Vagina (tissue), 2 donors: ENCODE data around the gene CLIC6. TPM values are rescaled to one million over a fixed set of nuclear protein-coding genes. Genes with fewer than 3 reads are reported as not detected.

Experiments
- DNase-seq, 2 donors: peaks; one replicate each; pipeline ENCODE4 v3.0.0-alpha.2; 2017; ENCODE audit errors: extremely low spot score in 2 of 2
- H3K27ac ChIP-seq: fragments of 200-600 bp; sonication (generic); one replicate; pipeline ENCODE4 v1.5.1; 2019
- H3K27me3 ChIP-seq: fragments of 200-600 bp; sonication (generic); one replicate; pipeline ENCODE4 v1.5.1; 2019
- H3K36me3 ChIP-seq, 2 donors: fragments of 200-600 bp; sonication (generic); one replicate each; pipeline ENCODE4 v1.5.1; 2017 to 2019
- H3K4me1 ChIP-seq: fragments of 200-600 bp; sonication (generic); one replicate; pipeline ENCODE4 v1.5.1; 2019
- H3K4me3 ChIP-seq, 2 donors: fragments of 200-600 bp; sonication (generic); 1 replicate in 1 of 2; 2 replicates in 1 of 2; pipeline ENCODE4 v1.5.1; 2016 to 2019
- H3K9me3 ChIP-seq: fragments of 200-600 bp; sonication (generic); one replicate; pipeline ENCODE4 v1.5.1; 2019
- CTCF ChIP-seq, 3 experiments: fragments of 450-650 bp in 2 of 3; fragments of 200-600 bp in 1 of 3; sonication (generic) in 1 of 3; IDR thresholded peaks; one replicate each; pipeline ENCODE4 v1.5.1; 2017 to 2019; ENCODE audit warnings: antibody characterized with exemption in 3 of 3, mild to moderate bottlenecking in 2 of 3, moderate library complexity in 2 of 3
- POLR2A ChIP-seq, 2 donors: fragments of 450-650 bp; IDR thresholded peaks; one replicate each; pipeline ENCODE4 v1.6.1; 2017; ENCODE audit warnings: antibody characterized with exemption in 2 of 2, mild to moderate bottlenecking in 2 of 2, moderate library complexity in 2 of 2
- POLR2AphosphoS5 ChIP-seq, 2 donors: sonication (generic); formaldehyde crosslinking; IDR thresholded peaks; one replicate each; pipeline ENCODE4 v1.9.0; 2017; ENCODE audit warnings: antibody characterized with exemption in 2 of 2, mild to moderate bottlenecking in 2 of 2, low read depth in 1 of 2; ENCODE audit not compliant: insufficient read depth in 1 of 2
- intact Hi-C: fragments of 100-400 bp; cut with DNase I; formaldehyde crosslinking; loops from one replicate; pipeline ENCODE4 v1.15.1; 2023
- total RNA-seq: library from RNA; depleted of rRNA; stranded (reverse); fragments of >200 nt; gene quantifications from one replicate; pipeline ENCODE4 v1.2.3, GENCODE V29; 2016

CLIC6 gene
- total RNA-seq, 1 donor from 2014 or later, result 8.3 TPM

GRCh38 chr21:34697826-34698225, 29.0 kb downstream of the CLIC6 start:
- H3K9me3 ChIP-seq, result no peaks in the 10 kb centered on the region
- H3K27me3 ChIP-seq, result no peaks in the 10 kb centered on the region
- intact Hi-C loops, result no loop called here
- no peaks in the 10 kb centered on the region for H3K36me3 ChIP-seq
- no peak overlapping the region for H3K27ac ChIP-seq
- no peak overlapping the region for H3K4me3 ChIP-seq
- TF ChIP-seq POLR2AphosphoS5 (IDR thresholded peaks at IDR 0.05; ENCODE audit: insufficient read depth in 1 of 2, low read depth in 1 of 2) (no peak), CTCF (IDR thresholded peaks at IDR 0.05) (no peak), POLR2A (IDR thresholded peaks at IDR 0.05) (no peak)
- DNase-seq, result no peak
- peaks cover 5% of the 10 kb centered on the region for H3K4me1 ChIP-seq

GRCh38 chr21:34698270-34699015, 29.6 kb downstream of the CLIC6 start:
- intact Hi-C loops, result no loop called here
- no peaks in the 10 kb centered on the region for H3K36me3 ChIP-seq
- H3K27me3 ChIP-seq, result no peaks in the 10 kb centered on the region
- no peak for DNase-seq
- peaks cover 10% of the 10 kb centered on the region for H3K4me1 ChIP-seq
- no peak overlapping the region for H3K4me3 ChIP-seq
- no peak for TF ChIP-seq POLR2A (IDR thresholded peaks at IDR 0.05)
- TF ChIP-seq CTCF (IDR thresholded peaks at IDR 0.05), result no peak
- no peak for TF ChIP-seq POLR2AphosphoS5 (IDR thresholded peaks at IDR 0.05; ENCODE audit: insufficient read depth in 1 of 2, low read depth in 1 of 2)
- no peak overlapping the region for H3K27ac ChIP-seq
- H3K9me3 ChIP-seq, result no peaks in the 10 kb centered on the region

GRCh38 chr21:34700605-34701004, 31.8 kb downstream of the CLIC6 start:
- no peak for TF ChIP-seq CTCF (IDR thresholded peaks at IDR 0.05)
- no peak for TF ChIP-seq POLR2A (IDR thresholded peaks at IDR 0.05)
- no peak for TF ChIP-seq POLR2AphosphoS5 (IDR thresholded peaks at IDR 0.05; ENCODE audit: insufficient read depth in 1 of 2, low read depth in 1 of 2)
- H3K36me3 ChIP-seq, result no peaks in the 10 kb centered on the region
- no peak overlapping the region for H3K27ac ChIP-seq
- H3K9me3 ChIP-seq, result no peaks in the 10 kb centered on the region
- peaks cover 27% of the 10 kb centered on the region for H3K4me1 ChIP-seq
- H3K4me3 ChIP-seq, result no peak overlapping the region
- intact Hi-C loops, result no loop called here
- no peaks in the 10 kb centered on the region for H3K27me3 ChIP-seq
- no peak for DNase-seq

- Histone ChIP-seq H3K9me3 (no peaks in the 10 kb centered on the region), H3K27me3 (no peaks in the 10 kb centered on the region), H3K4me1 (peaks cover 32% of the 10 kb centered on the region), H3K36me3 (no peaks in the 10 kb centered on the region), H3K4me3 (no peak overlapping the region), H3K27ac (peak overlapping the region; percentile 60)
- intact Hi-C loops, result no loop called here
- TF ChIP-seq POLR2A (IDR thresholded peaks at IDR 0.05), result no peak
- no peak for TF ChIP-seq POLR2AphosphoS5 (IDR thresholded peaks at IDR 0.05; ENCODE audit: insufficient read depth in 1 of 2, low read depth in 1 of 2)
- TF ChIP-seq CTCF (IDR thresholded peaks at IDR 0.05), result no peak
- DNase-seq, result no peak
Measured at GRCh38 chr21:34701726-34702125, 32.9 kb downstream of the CLIC6 start.
